ENCODE results near the gene HOMEZ.

The HOMEZ gene, protein sequence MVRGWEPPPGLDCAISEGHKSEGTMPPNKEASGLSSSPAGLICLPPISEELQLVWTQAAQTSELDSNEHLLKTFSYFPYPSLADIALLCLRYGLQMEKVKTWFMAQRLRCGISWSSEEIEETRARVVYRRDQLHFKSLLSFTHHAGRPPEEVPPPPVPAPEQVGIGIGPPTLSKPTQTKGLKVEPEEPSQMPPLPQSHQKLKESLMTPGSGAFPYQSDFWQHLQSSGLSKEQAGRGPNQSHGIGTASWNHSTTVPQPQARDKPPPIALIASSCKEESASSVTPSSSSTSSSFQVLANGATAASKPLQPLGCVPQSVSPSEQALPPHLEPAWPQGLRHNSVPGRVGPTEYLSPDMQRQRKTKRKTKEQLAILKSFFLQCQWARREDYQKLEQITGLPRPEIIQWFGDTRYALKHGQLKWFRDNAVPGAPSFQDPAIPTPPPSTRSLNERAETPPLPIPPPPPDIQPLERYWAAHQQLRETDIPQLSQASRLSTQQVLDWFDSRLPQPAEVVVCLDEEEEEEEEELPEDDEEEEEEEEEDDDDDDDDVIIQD

DNA sequence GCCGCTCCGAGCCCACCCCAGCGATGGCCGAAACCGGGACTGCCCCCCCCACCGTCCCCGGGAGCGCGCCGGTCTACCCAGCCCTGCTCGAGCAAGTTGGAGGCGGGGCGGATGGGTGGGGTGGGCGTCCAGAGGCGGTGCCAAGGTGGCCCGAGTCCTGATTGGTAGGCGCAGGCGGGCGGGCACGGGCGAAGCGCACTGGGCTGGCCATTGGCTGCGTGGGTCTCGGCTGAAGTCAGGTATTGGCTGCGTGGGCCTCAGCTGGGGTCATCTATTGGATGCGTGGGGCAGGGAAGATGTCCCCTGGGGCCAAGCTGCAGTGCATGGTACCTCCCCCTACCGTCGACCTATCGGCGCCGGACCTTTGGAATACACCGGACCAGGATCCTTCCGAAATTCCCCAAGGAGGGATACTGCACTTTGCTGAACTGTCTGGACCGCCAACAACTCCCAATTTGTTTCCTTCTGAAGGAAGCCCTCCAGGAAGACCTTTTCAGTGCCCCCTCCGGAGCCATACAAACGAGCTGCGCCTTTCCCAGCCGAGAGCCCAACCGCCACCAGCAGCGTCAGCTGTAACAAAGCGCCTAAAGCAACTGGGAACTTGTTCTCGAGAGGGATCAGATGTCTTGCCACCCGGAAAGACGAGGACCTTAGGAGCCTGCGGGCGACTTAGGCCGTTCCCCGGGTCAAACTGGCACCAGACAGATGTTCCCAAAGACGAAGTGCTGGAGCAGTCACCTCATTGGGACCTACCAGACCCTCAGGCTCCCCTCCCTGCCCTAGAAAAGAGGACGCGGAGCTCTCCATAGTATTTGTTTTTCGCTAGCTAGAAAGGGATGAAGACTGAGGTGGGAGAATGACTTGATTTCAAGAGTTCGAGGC lies at the start of gene HOMEZ:
HOMEZ (minus strand) TSS at position 113 of the 882 bp plus-strand sequence. CDS start 180 bp downstream, outside the sequence.
- H3K9ac ChIP-seq (ENCODE audit: low read length) = peak within 1 kb of the TSS; percentile 72
- no peaks in the 10 kb centered on the region for H3K27me3 ChIP-seq (replicated peaks; ENCODE audit: insufficient read depth, low read length)
- H3F3A ChIP-seq (ENCODE audit: insufficient read depth, low read length) = peaks cover 6% of the 10 kb centered on the region
- no peaks in the 10 kb centered on the region for H4K20me1 ChIP-seq (ENCODE audit: insufficient read depth, low read length)
- peaks cover 19% of the 10 kb centered on the region for H3K79me2 ChIP-seq (ENCODE audit: low read length)
- H3K36me3 ChIP-seq (replicated peaks; ENCODE audit: insufficient read depth, low read length) = no peaks in the 10 kb centered on the region
- H3K4me3 ChIP-seq (ENCODE audit: low read length) = peak within 1 kb of the TSS; percentile 86
- H3K4me2 ChIP-seq (ENCODE audit: low read depth, low read length) = peak within 1 kb of the TSS; percentile 76
- no peaks in the 10 kb centered on the region; the same call in 1 of the 2 replicates for H3K4me1 ChIP-seq (ENCODE audit: low read length)
- peak within 1 kb of the TSS; percentile 65 for H2AFZ ChIP-seq (ENCODE audit: low read length)
- TF ChIP-seq EZH2phosphoT487 (IDR thresholded peaks at IDR 0.05; ENCODE audit: low read length) = no peak
- TF ChIP-seq EZH2 (optimal IDR thresholded peaks at IDR 0.05; ENCODE audit: low read depth, low read length) = no peak
- TF ChIP-seq, protein P1, sequence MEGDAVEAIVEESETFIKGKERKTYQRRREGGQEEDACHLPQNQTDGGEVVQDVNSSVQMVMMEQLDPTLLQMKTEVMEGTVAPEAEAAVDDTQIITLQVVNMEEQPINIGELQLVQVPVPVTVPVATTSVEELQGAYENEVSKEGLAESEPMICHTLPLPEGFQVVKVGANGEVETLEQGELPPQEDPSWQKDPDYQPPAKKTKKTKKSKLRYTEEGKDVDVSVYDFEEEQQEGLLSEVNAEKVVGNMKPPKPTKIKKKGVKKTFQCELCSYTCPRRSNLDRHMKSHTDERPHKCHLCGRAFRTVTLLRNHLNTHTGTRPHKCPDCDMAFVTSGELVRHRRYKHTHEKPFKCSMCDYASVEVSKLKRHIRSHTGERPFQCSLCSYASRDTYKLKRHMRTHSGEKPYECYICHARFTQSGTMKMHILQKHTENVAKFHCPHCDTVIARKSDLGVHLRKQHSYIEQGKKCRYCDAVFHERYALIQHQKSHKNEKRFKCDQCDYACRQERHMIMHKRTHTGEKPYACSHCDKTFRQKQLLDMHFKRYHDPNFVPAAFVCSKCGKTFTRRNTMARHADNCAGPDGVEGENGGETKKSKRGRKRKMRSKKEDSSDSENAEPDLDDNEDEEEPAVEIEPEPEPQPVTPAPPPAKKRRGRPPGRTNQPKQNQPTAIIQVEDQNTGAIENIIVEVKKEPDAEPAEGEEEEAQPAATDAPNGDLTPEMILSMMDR (IDR thresholded peaks at IDR 0.05; ENCODE audit: low read length) = no peak
- peak; percentile 91 for DNase-seq
- no peaks in the 10 kb centered on the region for H3K9me2 ChIP-seq (replicated peaks; ENCODE audit: insufficient read depth, low read length)
- H3K27ac ChIP-seq (ENCODE audit: low read length) = peak within 1 kb of the TSS; percentile 59; the same call in 1 of the 2 replicates
- H3K9me3 ChIP-seq (replicated peaks; ENCODE audit: insufficient read depth, low read length) = no peaks in the 10 kb centered on the region

DNA sequence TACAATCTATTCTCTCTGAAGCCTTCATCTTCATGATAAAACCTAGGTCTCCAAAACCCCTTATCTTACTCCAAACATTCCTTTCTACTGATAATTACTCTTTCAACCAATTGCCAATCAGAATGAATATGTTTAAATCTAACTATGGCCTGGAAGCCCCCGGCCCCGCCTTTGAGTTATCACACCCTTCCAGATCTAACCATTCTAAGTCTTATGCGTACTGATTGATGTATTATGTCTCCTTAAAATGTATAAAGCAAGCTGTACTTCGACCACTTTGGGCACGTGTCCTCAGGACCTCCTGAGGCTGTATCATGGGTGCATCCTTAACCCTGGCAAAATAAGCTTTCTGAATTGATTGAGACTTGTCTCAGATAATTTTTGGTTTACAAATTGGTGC lies 49.7 kb upstream of the HOMEZ start:
- Histone ChIP-seq H4K20me1 (ENCODE audit: insufficient read depth, low read length) (no peaks in the 10 kb centered on the region), H3K27me3 (replicated peaks; ENCODE audit: insufficient read depth, low read length) (no peaks in the 10 kb centered on the region), H3K27ac (ENCODE audit: low read length) (no peak overlapping the region), H3K9me2 (replicated peaks; ENCODE audit: insufficient read depth, low read length) (no peaks in the 10 kb centered on the region), H3K79me2 (ENCODE audit: low read length) (no peaks in the 10 kb centered on the region), H3K9ac (ENCODE audit: low read length) (no peak overlapping the region), H3F3A (ENCODE audit: insufficient read depth, low read length) (no peaks in the 10 kb centered on the region), H3K4me3 (ENCODE audit: low read length) (no peak overlapping the region), H3K4me1 (ENCODE audit: low read length) (no peaks in the 10 kb centered on the region), H3K36me3 (replicated peaks; ENCODE audit: insufficient read depth, low read length) (no peaks in the 10 kb centered on the region), H3K4me2 (ENCODE audit: low read depth, low read length) (no peak overlapping the region), H2AFZ (ENCODE audit: low read length) (no peak overlapping the region), H3K9me3 (replicated peaks; ENCODE audit: insufficient read depth, low read length) (no peaks in the 10 kb centered on the region)
- TF ChIP-seq EZH2phosphoT487 (IDR thresholded peaks at IDR 0.05; ENCODE audit: low read length) (no peak), EZH2 (optimal IDR thresholded peaks at IDR 0.05; ENCODE audit: low read depth, low read length) (no peak)
- TF ChIP-seq, protein P1 (IDR thresholded peaks at IDR 0.05; ENCODE audit: low read length) = no peak
- DNase-seq = no peak

DNA sequence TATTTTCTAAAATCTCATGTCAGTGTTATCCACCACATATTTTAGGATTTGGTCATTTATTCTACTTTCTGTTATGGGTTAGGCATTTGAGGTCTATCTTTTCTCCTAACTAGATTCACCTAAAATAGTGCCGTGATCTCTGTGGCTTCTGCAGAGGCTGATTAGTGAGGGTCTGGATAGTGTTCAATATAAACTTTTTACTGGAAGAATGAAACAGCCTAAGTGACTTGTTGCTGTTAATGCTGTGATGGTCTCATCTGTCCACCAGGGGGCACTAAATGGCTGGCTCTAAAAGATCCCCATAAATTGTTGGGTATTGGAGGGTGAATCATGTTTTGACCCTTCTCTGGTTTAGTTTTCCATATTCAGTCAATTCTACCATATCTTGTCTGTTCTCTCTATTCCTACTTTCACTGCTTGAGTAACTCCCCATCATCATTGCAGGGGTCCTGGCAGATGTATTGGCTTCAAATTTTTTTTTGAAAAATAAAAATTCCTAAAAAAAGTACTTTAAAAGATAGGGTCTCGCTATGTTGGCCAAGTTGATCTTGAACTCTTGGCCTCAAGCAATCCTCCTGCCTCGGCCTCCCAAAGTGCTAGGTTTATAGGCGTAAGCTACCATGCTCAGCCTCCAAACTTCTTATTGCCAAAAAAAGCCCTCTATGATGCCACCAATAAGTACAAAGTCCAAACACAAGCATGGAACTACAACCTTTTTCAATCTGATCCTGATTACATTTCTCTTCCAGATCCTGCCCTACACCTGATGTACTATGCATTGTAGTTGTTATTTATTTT lies 42.2 kb upstream of the HOMEZ start:
- TF ChIP-seq, protein P1 (IDR thresholded peaks at IDR 0.05; ENCODE audit: low read length) = peak; percentile 59
- no peak for TF ChIP-seq EZH2phosphoT487 (IDR thresholded peaks at IDR 0.05; ENCODE audit: low read length)
- Histone ChIP-seq H3K27me3 (replicated peaks; ENCODE audit: insufficient read depth, low read length) (no peaks in the 10 kb centered on the region), H3K9ac (ENCODE audit: low read length) (no peak overlapping the region), H3K36me3 (replicated peaks; ENCODE audit: insufficient read depth, low read length) (no peaks in the 10 kb centered on the region), H3F3A (ENCODE audit: insufficient read depth, low read length) (no peaks in the 10 kb centered on the region), H3K4me1 (ENCODE audit: low read length) (peaks cover 4% of the 10 kb centered on the region; the same call in 1 of the 2 replicates), H3K9me2 (replicated peaks; ENCODE audit: insufficient read depth, low read length) (no peaks in the 10 kb centered on the region), H3K27ac (ENCODE audit: low read length) (no peak overlapping the region), H3K9me3 (replicated peaks; ENCODE audit: insufficient read depth, low read length) (no peaks in the 10 kb centered on the region), H3K4me3 (ENCODE audit: low read length) (no peak overlapping the region), H3K4me2 (ENCODE audit: low read depth, low read length) (no peak overlapping the region), H2AFZ (ENCODE audit: low read length) (no peak overlapping the region), H4K20me1 (ENCODE audit: insufficient read depth, low read length) (no peaks in the 10 kb centered on the region), H3K79me2 (ENCODE audit: low read length) (peaks cover 5% of the 10 kb centered on the region)
- DNase-seq = peak; percentile 52
